HG02678 (cell line): ENCODE results near the gene IFT172.
A peak's percentile ranks its signal among the peaks of the same experiment; 100 is the strongest.

Source experiments
- ATAC-seq: cut with Tn5 transposase; IDR thresholded peaks from one replicate; pipeline ENCODE4 v1.9.1; 2021; ENCODE audit warnings: mild to moderate bottlenecking, moderate library complexity; ENCODE audit not compliant: unreplicated experiment

The IFT172 gene

GRCh38 chr2:27494944-27495554, 5.5 kb upstream of the IFT172 start, which contains the start of gene FNDC4:
FNDC4 (minus strand) TSS chr2:27495200; CDS start chr2:27494679, 521 bp downstream.
- ATAC-seq = no peak

GRCh38 chr2:27494284-27494943, 4.9 kb upstream of the IFT172 start:
- ATAC-seq = no peak

GRCh38 chr2:27493948-27494283, 4.4 kb upstream of the IFT172 start:
- ATAC-seq = no peak

GRCh38 chr2:27492557-27492956, 3.0 kb upstream of the IFT172 start:
- ATAC-seq = no peak

GRCh38 chr2:27489118-27489497, 435 bp downstream of the IFT172 start:
- ATAC-seq = no peak

GRCh38 chr2:27485496-27485895, 4.0 kb downstream of the IFT172 start:
- no peak for ATAC-seq

GRCh38 chr2:27471961-27472360, 17.6 kb downstream of the IFT172 start:
- ATAC-seq = no peak

GRCh38 chr2:27464443-27464842, 25.1 kb downstream of the IFT172 start:
- ATAC-seq = no peak

GRCh38 chr2:27461118-27461517, 28.4 kb downstream of the IFT172 start:
- no peak for ATAC-seq

- no peak for ATAC-seq
Observed at GRCh38 chr2:27453968-27454367, 35.6 kb downstream of the IFT172 start.

- ATAC-seq = no peak
Observed at GRCh38 chr2:27451095-27451494, 38.4 kb downstream of the IFT172 start.

- no peak for ATAC-seq
Observed at GRCh38 chr2:27448381-27448780, 41.2 kb downstream of the IFT172 start.

GRCh38 chr2:27446057-27446456, 43.5 kb downstream of the IFT172 start:
- no peak for ATAC-seq

GRCh38 chr2:27445615-27446014, 43.9 kb downstream of the IFT172 start:
- no peak for ATAC-seq

GRCh38 chr2:27445155-27445554, 44.4 kb downstream of the IFT172 start:
- ATAC-seq = no peak

- no peak for ATAC-seq
Observed at GRCh38 chr2:27442920-27443282, 46.6 kb downstream of the IFT172 start.

- ATAC-seq = no peak
Observed at GRCh38 chr2:27441958-27442919, 47.3 kb downstream of the IFT172 start, which contains the start of gene KRTCAP3. KRTCAP3 (plus strand) TSS chr2:27442381; CDS start chr2:27442413, 32 bp downstream.

GRCh38 chr2:27441226-27441926, 48.2 kb downstream of the IFT172 start:
- ATAC-seq = no peak

- ATAC-seq = no peak
Observed at GRCh38 chr2:27435628-27436027, 53.9 kb downstream of the IFT172 start.

GRCh38 chr2:27431395-27431794, 58.1 kb downstream of the IFT172 start:
- no peak for ATAC-seq

- ATAC-seq = peak; percentile 67
Observed at GRCh38 chr2:27428978-27429541, 60.5 kb downstream of the IFT172 start.
